SKM-1 (cell line): ENCODE data around the gene GUK1.

Experiments used
- DNase-seq: peaks from one replicate; lab custom pipeline; 2025; ENCODE audit not compliant: unreplicated experiment; lab: John Stamatoyannopoulos, UW

The GUK1 gene

DNA sequence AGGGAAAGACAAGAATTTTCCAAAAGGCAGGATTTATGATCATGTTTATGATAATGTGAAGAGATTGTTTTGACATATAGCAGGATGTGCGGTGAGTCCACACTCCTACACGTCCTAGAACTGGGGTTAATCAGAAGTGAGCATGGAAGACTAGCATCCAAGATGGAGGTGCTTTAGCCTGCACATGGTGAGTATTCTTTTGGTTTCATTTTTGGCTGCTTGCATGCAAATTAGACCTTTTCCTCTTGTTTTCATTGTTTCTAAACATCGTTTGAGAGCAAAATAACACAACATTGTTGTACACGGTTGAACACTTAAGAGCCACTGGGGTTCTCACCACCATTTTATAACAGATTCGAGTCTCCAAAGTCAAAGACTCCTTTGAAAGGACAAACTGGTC, 14.9 kb upstream of the GUK1 start:
- DNase-seq, result no peak

DNA sequence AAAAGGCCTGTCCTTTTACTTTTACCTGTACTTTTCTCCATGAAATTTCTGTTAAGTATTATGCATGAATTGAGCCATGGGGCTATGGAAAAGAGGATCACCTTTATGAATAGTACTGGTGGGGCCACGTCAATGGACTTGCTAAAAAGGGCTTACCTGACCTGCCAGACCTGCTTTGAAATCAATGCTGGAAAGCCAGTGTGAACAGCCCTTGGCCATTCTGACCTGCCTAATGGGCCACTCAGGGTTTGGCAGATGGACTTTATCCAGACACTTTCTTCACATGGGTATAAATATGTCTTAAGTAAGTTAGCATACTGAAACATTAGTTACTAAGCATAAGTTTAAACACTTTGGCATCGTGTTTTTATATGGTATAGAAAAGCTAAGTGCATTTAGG, 8.3 kb upstream of the GUK1 start:
- no peak for DNase-seq

DNA sequence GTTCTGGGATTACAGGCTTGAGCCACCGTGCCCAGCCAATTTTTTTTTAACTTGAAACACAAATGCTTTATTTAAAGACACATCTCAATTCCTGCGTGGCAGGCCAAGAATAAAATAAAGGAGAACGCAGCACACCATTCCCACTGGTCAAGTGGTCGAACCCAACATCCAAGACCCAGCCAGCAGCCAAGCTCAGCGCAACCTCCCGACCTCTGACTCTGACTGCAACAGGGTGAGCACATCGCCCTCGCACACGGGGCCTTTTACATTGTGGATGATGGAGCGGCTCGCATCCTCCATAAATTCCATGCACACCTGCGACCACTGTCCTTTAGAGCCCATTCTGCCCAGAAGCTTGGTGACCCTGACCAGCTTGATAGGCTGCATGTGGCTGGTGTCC, 5.5 kb upstream of the GUK1 start:
- no peak for DNase-seq

DNA sequence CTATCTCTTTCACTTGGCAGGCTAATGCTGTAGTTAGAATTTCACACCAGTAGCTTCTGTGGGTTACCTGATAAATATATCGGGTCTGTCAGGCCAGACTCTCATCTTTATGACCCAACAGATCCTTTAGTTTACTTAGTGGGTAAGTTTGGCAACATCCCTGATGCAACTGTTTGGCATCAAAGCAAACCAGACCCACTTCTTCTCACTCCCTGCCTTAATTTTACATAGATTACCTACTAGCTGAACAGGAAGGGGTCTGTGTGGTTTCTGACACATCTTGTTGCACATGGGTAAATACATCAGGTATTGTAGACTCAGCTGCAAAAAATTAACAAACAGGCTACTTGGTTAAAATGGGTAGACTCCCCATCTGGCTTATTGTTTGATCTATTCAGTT, 3.2 kb upstream of the GUK1 start:
- DNase-seq, result no peak

DNA sequence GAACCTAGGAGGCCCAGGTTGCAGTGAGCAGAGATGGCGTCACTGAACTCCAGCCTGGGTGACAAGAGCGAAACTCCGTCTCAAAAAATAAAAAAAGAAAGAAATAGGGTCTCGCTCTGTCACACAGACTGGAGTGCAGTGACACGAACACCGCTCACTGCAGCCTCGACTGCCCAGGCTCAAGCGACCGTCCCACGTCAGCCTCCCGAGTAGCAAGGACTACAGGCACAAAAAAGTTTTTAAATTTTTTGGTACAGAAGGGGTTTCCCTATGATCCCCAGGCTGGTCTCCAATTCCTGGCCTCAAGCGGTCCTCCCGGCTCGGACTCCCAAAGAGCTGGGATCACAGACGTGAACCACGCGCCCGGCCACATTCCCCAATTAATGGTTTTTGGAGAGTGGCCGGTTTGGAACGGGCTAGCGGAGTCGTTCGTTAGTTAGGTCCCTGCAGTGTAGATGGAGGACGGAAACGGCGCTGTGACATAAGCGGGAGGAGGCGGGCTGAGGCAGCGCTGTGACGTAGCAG, 611 bp upstream of the GUK1 start:
- no peak for DNase-seq

DNA sequence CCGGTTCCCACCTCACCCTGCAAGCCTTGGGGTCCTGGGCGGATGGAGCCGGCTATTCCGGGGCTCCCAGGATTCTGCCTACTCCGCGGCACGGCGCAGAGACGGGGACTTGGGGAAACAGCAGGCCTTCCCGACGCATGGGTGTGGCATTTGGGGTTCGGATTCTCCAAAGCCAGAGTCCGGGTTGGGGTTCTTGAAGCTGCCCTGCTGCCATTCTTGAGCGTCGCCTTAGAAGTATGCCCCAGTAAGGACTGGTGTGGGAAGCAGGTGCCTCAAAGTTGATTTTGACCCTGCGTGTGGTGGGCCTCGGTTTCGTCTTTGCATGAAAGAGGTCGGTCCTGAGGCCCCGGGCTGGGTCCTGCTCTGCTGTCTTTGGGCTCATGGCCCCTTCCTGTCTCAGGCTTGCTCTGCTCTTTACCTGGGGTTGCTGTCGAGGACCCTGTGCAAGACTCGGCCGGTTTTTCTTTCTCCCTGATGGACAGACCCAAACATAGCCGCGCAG, 696 bp downstream of the GUK1 start:
- DNase-seq, result no peak

DNA sequence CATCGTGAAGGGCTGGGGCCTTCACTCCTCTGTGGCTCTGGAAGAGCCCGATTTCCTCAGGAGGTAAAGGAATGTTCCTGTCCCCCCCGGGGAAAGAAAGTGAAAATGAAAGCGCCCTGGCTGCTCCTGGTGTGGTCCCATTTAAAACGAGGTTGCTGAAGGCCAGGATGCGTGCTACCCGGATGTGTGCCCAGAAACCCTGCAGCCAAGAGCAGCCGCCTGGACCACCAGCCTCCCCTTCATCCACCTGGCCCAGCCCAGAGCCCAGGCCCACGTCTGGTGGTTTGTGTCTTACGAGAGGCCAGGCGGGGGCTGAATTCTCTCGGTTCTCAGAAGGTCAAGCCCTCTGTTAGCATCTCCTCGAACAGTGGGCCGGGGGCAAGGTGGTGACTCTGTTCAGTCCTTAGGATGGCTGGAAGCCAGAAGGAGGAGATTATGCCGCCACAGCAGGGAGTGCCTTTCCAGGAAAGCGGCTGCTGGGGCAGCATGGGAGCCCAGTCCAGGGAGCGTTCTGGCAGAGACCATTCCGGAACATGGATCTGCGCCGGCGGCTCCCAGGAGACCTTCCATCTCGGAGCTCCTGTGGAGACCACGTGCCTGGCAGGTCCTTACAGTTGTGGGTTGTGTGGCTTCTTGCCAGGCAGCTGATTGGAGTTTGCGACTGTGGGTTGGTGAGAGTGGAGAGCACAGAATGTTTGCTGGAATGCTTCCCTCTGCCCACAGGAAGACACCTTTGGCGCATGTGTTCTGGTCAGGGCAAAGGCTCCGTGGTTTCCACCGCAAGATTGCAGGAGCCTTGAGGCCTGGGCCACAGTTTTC, 1.4 kb downstream of the GUK1 start:
- no peak for DNase-seq

DNA sequence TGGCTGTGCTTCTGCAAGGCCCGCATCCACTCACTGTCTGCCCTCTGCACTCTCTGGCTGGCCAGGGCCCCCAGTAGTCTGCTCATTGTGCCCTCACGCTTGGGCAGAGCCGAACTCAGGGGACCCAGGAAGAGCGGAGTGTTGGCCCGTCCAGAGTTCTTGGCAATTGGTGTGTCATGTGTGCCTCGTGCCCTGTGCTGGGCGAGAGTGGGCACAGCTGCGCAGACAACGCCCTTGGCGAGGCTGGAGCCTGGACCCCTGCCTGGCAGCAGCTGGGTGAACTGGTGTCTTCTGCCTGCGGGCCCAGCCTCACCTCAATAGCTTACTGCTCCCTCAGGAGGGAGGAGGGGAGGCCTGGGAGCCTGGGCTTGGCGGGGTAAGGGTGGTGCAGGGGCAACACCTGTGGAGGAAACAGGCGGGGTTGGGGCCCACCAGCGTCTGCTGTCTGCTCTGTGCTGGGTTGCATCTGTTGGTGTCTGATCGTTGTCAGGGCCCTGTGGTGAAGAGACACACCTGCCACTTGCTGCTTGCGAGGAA, 2.1 kb downstream of the GUK1 start:
- no peak for DNase-seq

DNA sequence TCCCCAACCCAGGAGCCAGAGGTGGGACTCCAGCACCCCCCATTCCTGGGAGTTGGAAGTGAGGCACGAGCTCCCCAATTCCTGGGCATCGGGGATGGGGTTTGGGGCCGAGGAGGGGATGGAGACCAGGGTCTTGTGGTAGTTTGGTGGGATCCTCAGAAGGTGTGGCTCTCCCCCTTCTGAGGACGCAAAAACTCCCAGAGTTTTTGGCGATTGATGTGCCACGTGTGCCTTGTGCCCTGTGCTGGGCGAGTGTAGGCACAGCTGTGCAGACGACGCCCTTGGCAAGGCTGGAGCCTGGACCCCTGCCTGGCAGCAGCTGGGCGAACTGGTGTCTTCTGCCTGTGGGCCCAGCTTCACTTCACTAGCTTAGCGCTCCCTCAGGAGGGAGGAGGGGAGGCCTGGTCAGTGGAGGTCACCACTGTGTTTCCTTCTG, 2.6 kb downstream of the GUK1 start:
- DNase-seq, result no peak

DNA sequence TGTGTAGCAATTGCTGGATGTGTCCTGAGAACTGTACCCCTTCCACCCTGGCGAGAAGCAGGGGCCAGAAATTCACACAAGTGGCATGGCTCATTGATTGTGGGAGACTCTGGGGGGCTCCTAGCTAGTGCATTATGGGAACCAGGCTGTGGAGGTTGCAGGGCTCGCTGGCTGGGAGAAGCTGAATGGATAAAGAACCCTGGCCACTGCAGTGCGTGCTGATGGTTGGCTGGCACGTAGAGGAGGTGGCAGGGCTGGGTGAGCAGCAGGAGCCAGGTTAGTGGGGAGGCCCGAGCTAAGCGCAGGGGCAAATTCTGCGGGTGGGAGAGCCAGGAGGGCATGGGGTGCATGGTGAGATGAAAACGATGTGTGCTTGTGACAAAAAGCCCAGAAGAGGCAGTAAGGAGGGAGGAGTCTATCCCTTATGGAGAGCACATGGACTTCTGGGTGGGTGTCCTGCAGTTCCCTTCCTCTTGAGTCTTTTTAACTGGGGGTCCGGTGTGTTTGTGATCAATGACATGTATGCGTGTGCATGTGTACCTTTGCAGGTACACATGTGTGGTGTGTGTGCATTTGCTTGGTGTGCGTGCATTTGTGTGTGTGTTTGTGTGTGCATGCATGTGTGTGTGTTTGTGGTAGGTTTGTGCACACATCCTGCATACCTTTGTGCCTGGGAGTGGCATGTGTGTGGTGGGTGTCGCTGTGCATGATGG, 3.6 kb downstream of the GUK1 start:
- DNase-seq, result no peak

DNA sequence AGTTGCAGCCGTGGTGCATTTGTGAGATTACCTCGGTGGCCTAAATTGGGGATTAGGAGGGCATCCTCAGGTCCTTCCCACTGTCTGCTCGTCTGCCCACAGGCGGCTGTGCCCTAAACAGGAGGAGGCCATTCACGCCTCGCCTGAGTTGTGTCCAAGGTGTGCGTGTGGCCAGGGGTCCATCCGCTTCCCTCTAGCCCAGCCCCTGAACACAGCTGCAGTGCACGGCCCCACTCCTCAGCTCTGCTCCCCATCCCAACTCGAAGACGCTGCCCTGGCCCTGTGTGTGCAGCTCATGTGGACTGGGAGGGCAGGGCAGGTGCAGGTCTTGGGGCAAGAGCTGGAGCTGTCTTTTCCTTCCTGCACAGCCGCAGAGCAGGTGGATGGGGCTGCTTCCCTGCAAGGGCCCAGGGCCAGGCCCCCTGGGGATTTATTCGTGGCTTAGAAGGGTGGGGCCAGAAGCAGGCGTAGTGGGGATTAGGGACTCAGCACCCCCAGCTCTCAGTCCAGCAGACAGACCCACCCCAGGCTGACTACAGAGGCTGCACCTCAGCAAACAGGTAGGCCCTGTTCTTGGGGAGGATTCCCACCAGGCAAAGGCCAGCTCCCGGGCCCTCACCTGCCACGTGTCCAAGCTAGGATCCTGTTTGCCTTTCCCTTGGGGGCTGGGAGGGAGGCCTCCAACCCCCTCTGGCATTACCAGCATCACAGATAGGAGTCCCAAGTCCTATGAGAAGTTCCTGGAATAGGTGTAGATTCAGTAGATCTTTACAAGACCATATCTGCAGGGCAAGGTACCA, 4.3 kb downstream of the GUK1 start:
- no peak for DNase-seq

DNA sequence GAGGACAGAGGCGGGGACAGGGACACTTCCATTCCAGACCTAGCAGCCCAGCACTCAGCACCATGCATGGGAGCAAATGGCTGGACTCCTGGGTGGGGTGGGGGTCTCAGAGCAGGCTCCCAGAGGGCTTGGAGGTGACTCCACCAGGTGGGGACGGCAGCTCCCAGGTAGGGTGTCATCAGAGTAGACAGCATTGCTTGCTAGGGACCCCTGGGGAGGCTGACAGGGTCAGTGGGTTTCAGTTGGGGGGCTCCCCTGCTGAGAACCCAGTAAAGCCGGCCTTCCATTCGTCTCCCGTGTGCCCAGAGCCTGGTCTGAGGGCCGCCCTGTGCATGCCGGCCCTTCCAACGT, 4.9 kb downstream of the GUK1 start:
- DNase-seq, result no peak

DNA sequence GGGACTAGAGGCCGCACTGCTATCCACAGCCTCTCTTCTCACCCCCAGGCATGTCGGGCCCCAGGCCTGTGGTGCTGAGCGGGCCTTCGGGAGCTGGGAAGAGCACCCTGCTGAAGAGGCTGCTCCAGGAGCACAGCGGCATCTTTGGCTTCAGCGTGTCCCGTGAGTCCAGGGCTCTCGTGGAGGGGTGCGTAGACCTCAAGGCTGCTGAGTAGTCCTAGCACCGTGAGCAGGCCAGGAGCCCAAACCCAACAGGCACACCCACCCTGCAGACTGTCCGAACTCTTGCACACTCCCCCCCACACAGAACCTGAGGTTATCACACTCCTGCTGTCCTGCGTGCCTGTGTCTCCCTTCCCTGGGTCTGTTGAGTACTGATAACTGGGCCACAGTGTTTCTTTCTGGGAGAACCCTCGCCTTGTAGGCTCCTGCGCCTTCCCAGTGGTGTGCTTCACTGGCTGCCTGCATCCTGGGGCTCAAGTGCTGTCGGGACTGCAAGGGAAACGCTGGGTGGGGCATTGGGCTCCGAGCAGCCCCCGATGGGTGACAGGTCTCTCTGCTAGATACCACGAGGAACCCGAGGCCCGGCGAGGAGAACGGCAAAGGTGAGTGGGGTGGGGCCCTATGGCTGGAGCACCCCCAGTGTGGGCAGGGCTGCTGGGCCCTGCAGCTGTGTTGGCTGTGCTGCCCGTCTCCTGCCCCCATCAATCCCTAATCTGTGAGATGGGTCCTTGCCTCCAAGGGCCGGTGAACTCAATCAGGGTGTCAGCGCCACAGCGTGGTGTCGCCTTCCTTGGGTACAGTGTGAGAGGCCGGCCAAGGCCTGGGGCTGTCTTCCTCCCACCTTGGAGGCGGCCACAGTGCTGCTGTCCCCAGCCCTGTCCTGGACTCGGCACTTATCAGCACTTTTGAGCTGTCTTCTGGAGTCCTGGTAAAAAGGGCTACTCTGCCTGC, 5.7 kb downstream of the GUK1 start:
- no peak for DNase-seq

DNA sequence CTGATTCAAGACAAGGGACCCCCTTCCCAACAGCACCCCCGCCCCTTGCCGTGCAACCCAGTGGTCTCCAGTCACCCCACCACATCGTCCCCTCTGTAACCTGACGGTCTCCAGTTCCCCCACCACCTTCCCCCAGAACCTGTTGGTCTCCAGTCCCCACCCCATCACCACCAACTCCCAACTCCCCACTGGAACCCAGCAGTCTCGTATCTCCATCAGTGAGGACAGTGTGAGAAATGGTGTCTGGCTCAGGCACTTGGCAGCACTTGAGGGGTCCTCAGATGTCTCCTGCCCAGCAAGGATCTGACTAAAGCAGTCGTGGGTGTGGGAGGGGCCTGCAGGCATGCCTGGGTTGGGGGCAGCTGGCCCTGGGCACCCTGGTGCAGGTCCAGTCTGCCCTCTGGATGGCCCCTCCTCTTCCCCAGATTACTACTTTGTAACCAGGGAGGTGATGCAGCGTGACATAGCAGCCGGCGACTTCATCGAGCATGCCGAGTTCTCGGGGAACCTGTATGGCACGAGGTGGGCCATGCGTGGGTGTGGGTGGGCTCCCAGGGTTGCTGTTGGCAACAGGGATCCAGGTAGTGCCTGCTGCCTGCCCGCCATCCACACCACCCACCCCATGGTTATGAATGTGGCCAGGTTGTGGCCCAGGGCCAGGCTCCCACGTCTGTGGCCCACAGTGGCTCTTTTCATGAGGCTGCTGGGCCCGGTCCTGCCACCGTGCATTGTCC, 6.5 kb downstream of the GUK1 start:
- DNase-seq, result no peak

DNA sequence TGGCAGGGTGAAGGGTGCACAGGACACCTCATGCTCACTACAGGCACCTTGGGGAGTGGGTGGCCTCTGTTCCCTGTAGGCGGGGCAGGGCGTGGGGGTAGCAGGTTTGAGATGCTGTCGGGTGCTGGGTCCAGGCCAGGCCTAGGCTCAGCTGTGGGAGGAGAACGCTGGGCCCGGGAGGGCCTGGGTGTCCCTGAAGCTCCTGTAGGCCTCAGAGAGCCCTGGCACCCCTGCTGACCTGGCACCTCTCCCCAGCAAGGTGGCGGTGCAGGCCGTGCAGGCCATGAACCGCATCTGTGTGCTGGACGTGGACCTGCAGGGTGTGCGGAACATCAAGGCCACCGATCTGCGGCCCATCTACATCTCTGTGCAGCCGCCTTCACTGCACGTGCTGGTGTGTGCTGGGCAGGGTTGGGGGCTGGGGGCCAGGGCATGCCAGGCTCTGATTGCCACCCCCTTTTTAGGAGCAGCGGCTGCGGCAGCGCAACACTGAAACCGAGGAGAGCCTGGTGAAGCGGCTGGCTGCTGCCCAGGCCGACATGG, 7.1 kb downstream of the GUK1 start:
- DNase-seq, result no peak

DNA sequence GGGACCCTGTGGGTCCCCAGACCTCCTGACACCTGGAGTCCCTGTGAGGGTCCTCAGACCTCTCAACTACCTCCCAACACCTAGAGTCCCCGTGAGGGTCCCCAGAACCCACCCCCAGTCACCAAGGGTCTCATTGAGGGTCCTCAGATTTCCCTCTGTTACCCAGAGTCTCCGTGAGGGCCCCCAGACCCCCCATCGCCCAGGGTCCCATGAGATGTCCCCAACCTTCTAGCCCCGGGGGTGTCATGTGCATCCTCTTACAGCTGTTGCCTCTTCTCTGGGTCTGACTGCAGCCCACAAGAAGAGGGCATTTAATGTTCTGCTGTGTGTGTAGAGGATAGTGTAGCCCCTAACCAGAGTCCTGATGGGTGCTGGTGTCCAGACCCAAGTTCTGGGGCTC, 7.7 kb downstream of the GUK1 start:
- DNase-seq, result no peak

DNA sequence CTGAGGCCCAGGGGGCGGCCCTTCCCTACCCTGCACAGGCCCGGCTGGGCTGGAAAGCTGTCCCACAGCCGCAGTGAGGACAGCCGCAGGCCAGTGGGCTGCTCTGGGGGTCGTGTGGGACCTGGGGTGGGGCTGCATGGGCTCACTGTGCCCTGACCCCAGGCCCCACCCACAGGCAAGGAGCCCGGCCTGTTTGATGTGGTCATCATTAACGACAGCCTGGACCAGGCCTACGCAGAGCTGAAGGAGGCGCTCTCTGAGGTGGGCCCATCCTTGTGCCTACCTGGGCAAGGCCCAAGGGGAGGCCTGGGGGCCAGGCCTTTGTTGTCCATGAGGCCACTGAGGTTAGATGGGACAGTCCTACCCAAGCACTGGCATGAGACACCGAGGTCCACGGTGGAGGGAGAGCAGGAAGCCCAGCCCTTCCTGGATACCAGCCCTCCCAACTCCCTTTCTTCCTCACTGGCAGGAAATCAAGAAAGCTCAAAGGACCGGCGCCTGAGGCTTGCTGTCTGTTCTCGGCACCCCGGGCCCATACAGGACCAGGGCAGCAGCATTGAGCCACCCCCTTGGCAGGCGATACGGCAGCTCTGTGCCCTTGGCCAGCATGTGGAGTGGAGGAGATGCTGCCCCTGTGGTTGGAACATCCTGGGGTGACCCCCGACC, 8.2 kb downstream of the GUK1 start:
- DNase-seq, result no peak

DNA sequence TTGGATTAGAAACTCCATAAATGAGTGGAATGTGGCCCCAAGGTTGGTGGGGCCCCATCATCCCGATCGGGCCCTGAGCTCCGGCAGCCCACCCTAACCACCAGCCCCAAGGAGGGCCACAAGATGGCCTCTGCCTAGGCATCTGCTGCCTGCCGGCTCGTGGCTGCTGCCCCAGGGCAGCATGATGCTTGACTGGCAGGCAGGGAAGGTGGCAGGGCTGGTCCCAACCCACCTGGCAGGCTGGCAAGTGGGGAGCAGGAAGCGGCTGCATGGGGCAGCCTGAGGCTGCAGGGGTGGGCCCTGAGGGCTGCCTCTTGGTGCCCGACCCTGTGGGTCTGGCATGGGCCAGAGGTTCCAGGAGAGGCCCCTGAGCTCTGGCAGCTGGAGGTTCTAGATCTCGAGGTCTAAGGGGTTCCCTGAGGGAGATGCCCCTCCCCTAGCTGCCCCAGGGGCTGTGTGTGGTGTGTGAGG, 8.9 kb downstream of the GUK1 start:
- no peak for DNase-seq
